H7 (cell line): Measurements from ENCODE around the gene CD4. TPM values are rescaled to one million over a fixed set of nuclear protein-coding genes. Genes with fewer than 3 reads are reported as not detected.

Source experiments
- DNase-seq: peaks from one replicate; pipeline ENCODE4 v3.0.0; 2012
- H3K27me3 ChIP-seq: 2 replicates; pipeline ENCODE4 v1.6.0; 2011; ENCODE audit warnings: mild to moderate bottlenecking, low read length; ENCODE audit not compliant: control insufficient read depth, insufficient read depth
- H3K36me3 ChIP-seq: replicated peaks from 2 replicates; pipeline ENCODE4 v1.5.1; 2011; ENCODE audit warnings: low read length; ENCODE audit not compliant: control insufficient read depth, insufficient read depth
- H3K4me3 ChIP-seq: 2 replicates; pipeline ENCODE4 v1.5.1; 2011; ENCODE audit warnings: low read depth, mild to moderate bottlenecking, control low read depth, low read length, moderate library complexity; ENCODE audit not compliant: insufficient read depth
- total RNA-seq: library from RNA; depleted of rRNA; stranded (reverse); fragments of >200 nt; shearing (Covaris generic); gene quantifications from 2 replicates; pipeline ENCODE4 v1.2.3, GENCODE V29; 2014

Gene CD4
- total RNA-seq, 1 experiment from 2014 or later = 0.66 TPM

GRCh38 chr12:6830999-6831398 lies 41.7 kb downstream of the CD4 start:
- Histone ChIP-seq H3K4me3 (no peak overlapping the region), H3K27me3 (peaks cover 12% of the 10 kb centered on the region), H3K36me3 (peaks cover 25% of the 10 kb centered on the region)
- no peak for DNase-seq

- Histone ChIP-seq H3K27me3 (peaks cover 7% of the 10 kb centered on the region), H3K36me3 (peaks cover 28% of the 10 kb centered on the region), H3K4me3 (no peak overlapping the region)
- DNase-seq = no peak
Measured at GRCh38 chr12:6831450-6831995, 42.2 kb downstream of the CD4 start.

- Histone ChIP-seq H3K36me3 (peaks cover 31% of the 10 kb centered on the region), H3K27me3 (peaks cover under 1% of the 10 kb centered on the region; the same call in 1 of the 2 replicates), H3K4me3 (no peak overlapping the region)
- DNase-seq = no peak
Measured at GRCh38 chr12:6832125-6832524, 42.8 kb downstream of the CD4 start.

GRCh38 chr12:6833189-6833890 lies 44.0 kb downstream of the CD4 start:
- no peak overlapping the region for H3K4me3 ChIP-seq
- DNase-seq = no peak
- H3K36me3 ChIP-seq = peaks cover 34% of the 10 kb centered on the region
- no peaks in the 10 kb centered on the region; the same call in 1 of the 2 replicates for H3K27me3 ChIP-seq

- Histone ChIP-seq H3K4me3 (no peak overlapping the region), H3K27me3 (no peaks in the 10 kb centered on the region), H3K36me3 (peaks cover 36% of the 10 kb centered on the region)
- DNase-seq = no peak
Measured at GRCh38 chr12:6834254-6834653, 44.9 kb downstream of the CD4 start.

GRCh38 chr12:6834873-6835272 lies 45.5 kb downstream of the CD4 start:
- Histone ChIP-seq H3K4me3 (no peak overlapping the region), H3K27me3 (no peaks in the 10 kb centered on the region), H3K36me3 (peaks cover 40% of the 10 kb centered on the region)
- DNase-seq = no peak

- peaks cover 27% of the 10 kb centered on the region for H3K36me3 ChIP-seq
- no peak overlapping the region for H3K4me3 ChIP-seq
- H3K27me3 ChIP-seq = no peaks in the 10 kb centered on the region
- DNase-seq = no peak
Measured at GRCh38 chr12:6836851-6837250, 47.5 kb downstream of the CD4 start.

- DNase-seq = no peak
- Histone ChIP-seq H3K27me3 (no peaks in the 10 kb centered on the region), H3K36me3 (peaks cover 24% of the 10 kb centered on the region)
Measured at GRCh38 chr12:6837370-6838060, 48.2 kb downstream of the CD4 start.

GRCh38 chr12:6838854-6839253 lies 49.5 kb downstream of the CD4 start:
- no peak overlapping the region for H3K4me3 ChIP-seq
- peaks cover 21% of the 10 kb centered on the region for H3K36me3 ChIP-seq
- H3K27me3 ChIP-seq = no peaks in the 10 kb centered on the region
- no peak for DNase-seq

More at GRCh38 chr12:6837370-6838060, 48.2 kb downstream of the CD4 start:
- no peak overlapping the region for H3K4me3 ChIP-seq

GRCh38 chr12:6839482-6840201 lies 50.3 kb downstream of the CD4 start:
- no peak overlapping the region for H3K4me3 ChIP-seq
- H3K27me3 ChIP-seq = no peaks in the 10 kb centered on the region
- DNase-seq = peak; percentile 89
- peaks cover 18% of the 10 kb centered on the region for H3K36me3 ChIP-seq

- no peak overlapping the region for H3K4me3 ChIP-seq
- H3K27me3 ChIP-seq = no peaks in the 10 kb centered on the region
- H3K36me3 ChIP-seq = peaks cover 18% of the 10 kb centered on the region
- no peak for DNase-seq
Measured at GRCh38 chr12:6840330-6840729, 51.0 kb downstream of the CD4 start.

- DNase-seq = no peak
- Histone ChIP-seq H3K36me3 (peaks cover 21% of the 10 kb centered on the region), H3K4me3 (no peak within 1 kb of the TSS), H3K27me3 (no peaks in the 10 kb centered on the region)
Measured at GRCh38 chr12:6840761-6841515, 51.6 kb downstream of the CD4 start, which contains the start of gene GNB3. TSS of gene GNB3 (plus strand) at chr12:6840925. CDS start at chr12:6841288, 363 bp downstream.

GRCh38 chr12:6842075-6842474 lies 52.7 kb downstream of the CD4 start:
- Histone ChIP-seq H3K27me3 (no peaks in the 10 kb centered on the region), H3K36me3 (peaks cover 24% of the 10 kb centered on the region), H3K4me3 (no peak overlapping the region)
- no peak for DNase-seq
